HL-60 (cell line): Measurements from ENCODE around the gene PHLPP2.

Experiments used
- DNase-seq, 2 experiments: peaks; one replicate each; pipeline ENCODE4 v3.0.0-alpha.2; 2010 to 2020; ENCODE audit warnings: low read depth in 1 of 2, low spot score in 1 of 2
- H3K27ac ChIP-seq: fragments of 250-450 bp; sonication (Bioruptor Pico); replicated peaks from 2 replicates; pipeline ENCODE4 v1.5.1; 2020; ENCODE audit warnings: mild to moderate bottlenecking, moderate library complexity
- H3K27me3 ChIP-seq: fragments of 250-450 bp; sonication (Bioruptor Pico); 2 replicates; pipeline ENCODE4 v1.5.1; 2021; ENCODE audit warnings: mild to moderate bottlenecking, moderate library complexity; ENCODE audit not compliant: insufficient read depth, poor library complexity, severe bottlenecking
- H3K4me3 ChIP-seq: replicated peaks from 2 replicates; pipeline ENCODE4 v1.5.1; 2011; ENCODE audit warnings: mild to moderate bottlenecking, control low read depth, low read length; ENCODE audit not compliant: insufficient read depth
- CTCF ChIP-seq: IDR thresholded peaks from one replicate; pipeline ENCODE4 v1.5.1; 2011; ENCODE audit warnings: low read length, control low read depth, inconsistent platforms; ENCODE audit not compliant: insufficient read depth
- GABPA ChIP-seq: IDR thresholded peaks from 2 replicates; pipeline ENCODE4 v1.6.1; 2012; ENCODE audit warnings: low read depth
- POLR2AphosphoS5 ChIP-seq: IDR thresholded peaks from 2 replicates; pipeline ENCODE4 v1.6.1; 2012; ENCODE audit warnings: low read depth
- REST ChIP-seq: IDR thresholded peaks from 2 replicates; pipeline ENCODE4 v1.6.1; 2012; ENCODE audit warnings: low read depth; ENCODE audit not compliant: insufficient replicate concordance
- SPI1 ChIP-seq: IDR thresholded peaks from 2 replicates; pipeline ENCODE4 v1.6.1; 2012; ENCODE audit warnings: low read depth, mild to moderate bottlenecking, borderline replicate concordance

Gene PHLPP2

GRCh38 chr16:71746442-71747046 is 22.0 kb upstream of the PHLPP2 start:
- Histone ChIP-seq H3K27me3 (no peaks in the 10 kb centered on the region), H3K4me3 (no peak overlapping the region), H3K27ac (no peak overlapping the region)
- peak; percentile 58 for TF ChIP-seq CTCF
- no peak for TF ChIP-seq SPI1
- DNase-seq: peak in 1 of 2 experiments; percentile 16

- H3K27ac ChIP-seq: no peak overlapping the region
- TF ChIP-seq POLR2AphosphoS5 (no peak), SPI1 (no peak), REST (no peak), CTCF (no peak), GABPA (no peak)
- H3K27me3 ChIP-seq: no peaks in the 10 kb centered on the region
- DNase-seq: no peak
- no peak overlapping the region for H3K4me3 ChIP-seq
Observed at GRCh38 chr16:71738855-71739254, 14.4 kb upstream of the PHLPP2 start.

- H3K27ac ChIP-seq: no peak overlapping the region
- no peaks in the 10 kb centered on the region for H3K27me3 ChIP-seq
- H3K4me3 ChIP-seq: no peak overlapping the region
- TF ChIP-seq GABPA: no peak
- TF ChIP-seq REST: no peak
- TF ChIP-seq SPI1: no peak
- no peak for TF ChIP-seq POLR2AphosphoS5
- no peak for TF ChIP-seq CTCF
- DNase-seq: no peak
Observed at GRCh38 chr16:71737501-71737900, 13.0 kb upstream of the PHLPP2 start.

- H3K27ac ChIP-seq: no peak overlapping the region
- H3K27me3 ChIP-seq: no peaks in the 10 kb centered on the region
- no peak for DNase-seq
- TF ChIP-seq GABPA: no peak
- TF ChIP-seq CTCF: no peak
- TF ChIP-seq REST: no peak
- no peak for TF ChIP-seq SPI1
- no peak for TF ChIP-seq POLR2AphosphoS5
- H3K4me3 ChIP-seq: no peak overlapping the region
Observed at GRCh38 chr16:71734511-71734910, 10.0 kb upstream of the PHLPP2 start.
